ENCODE results near the gene OPA1.

The OPA1 gene

DNA sequence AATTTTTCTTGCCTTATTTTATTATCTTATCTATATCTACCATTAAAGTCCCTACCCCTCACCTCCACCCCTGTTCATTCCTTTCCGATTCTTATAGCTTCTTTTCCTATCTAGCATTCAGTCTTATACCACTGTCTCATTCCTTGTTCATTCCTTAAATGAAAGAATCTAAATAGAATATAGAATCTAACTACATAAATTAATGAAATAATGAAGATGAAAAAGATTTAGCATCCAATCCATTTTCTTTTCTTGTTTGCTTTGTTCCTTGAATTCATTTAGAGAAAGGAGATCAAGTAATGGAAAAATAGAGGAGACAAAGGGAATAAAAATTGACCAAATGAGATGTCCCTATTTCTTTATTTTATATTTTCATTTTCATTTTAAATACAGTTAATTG is 67.2 kb downstream of the OPA1 start:
- DNase-seq: no peak
- Histone ChIP-seq H4K20me1 (ENCODE audit: insufficient read depth, low read length) (no peaks in the 10 kb centered on the region), H3F3A (ENCODE audit: insufficient read depth, low read length) (no peaks in the 10 kb centered on the region), H2AFZ (ENCODE audit: low read length) (no peak overlapping the region), H3K4me1 (ENCODE audit: low read length) (no peaks in the 10 kb centered on the region), H3K9me3 (replicated peaks; ENCODE audit: insufficient read depth, low read length) (no peaks in the 10 kb centered on the region), H3K9me2 (replicated peaks; ENCODE audit: insufficient read depth, low read length) (no peaks in the 10 kb centered on the region), H3K27ac (ENCODE audit: low read length) (no peak overlapping the region), H3K27me3 (replicated peaks; ENCODE audit: insufficient read depth, low read length) (no peaks in the 10 kb centered on the region), H3K36me3 (replicated peaks; ENCODE audit: insufficient read depth, low read length) (peaks cover 12% of the 10 kb centered on the region; the same call in 1 of the 2 replicates), H3K4me2 (ENCODE audit: low read depth, low read length) (no peak overlapping the region), H3K4me3 (ENCODE audit: low read length) (no peak overlapping the region), H3K9ac (ENCODE audit: low read length) (no peak overlapping the region), H3K79me2 (ENCODE audit: low read length) (no peaks in the 10 kb centered on the region)
- TF ChIP-seq, protein P1, sequence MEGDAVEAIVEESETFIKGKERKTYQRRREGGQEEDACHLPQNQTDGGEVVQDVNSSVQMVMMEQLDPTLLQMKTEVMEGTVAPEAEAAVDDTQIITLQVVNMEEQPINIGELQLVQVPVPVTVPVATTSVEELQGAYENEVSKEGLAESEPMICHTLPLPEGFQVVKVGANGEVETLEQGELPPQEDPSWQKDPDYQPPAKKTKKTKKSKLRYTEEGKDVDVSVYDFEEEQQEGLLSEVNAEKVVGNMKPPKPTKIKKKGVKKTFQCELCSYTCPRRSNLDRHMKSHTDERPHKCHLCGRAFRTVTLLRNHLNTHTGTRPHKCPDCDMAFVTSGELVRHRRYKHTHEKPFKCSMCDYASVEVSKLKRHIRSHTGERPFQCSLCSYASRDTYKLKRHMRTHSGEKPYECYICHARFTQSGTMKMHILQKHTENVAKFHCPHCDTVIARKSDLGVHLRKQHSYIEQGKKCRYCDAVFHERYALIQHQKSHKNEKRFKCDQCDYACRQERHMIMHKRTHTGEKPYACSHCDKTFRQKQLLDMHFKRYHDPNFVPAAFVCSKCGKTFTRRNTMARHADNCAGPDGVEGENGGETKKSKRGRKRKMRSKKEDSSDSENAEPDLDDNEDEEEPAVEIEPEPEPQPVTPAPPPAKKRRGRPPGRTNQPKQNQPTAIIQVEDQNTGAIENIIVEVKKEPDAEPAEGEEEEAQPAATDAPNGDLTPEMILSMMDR (IDR thresholded peaks at IDR 0.05; ENCODE audit: low read length): no peak
- no peak for TF ChIP-seq EZH2phosphoT487 (IDR thresholded peaks at IDR 0.05; ENCODE audit: low read length)
- no peak for TF ChIP-seq EZH2 (optimal IDR thresholded peaks at IDR 0.05; ENCODE audit: low read depth, low read length)

DNA sequence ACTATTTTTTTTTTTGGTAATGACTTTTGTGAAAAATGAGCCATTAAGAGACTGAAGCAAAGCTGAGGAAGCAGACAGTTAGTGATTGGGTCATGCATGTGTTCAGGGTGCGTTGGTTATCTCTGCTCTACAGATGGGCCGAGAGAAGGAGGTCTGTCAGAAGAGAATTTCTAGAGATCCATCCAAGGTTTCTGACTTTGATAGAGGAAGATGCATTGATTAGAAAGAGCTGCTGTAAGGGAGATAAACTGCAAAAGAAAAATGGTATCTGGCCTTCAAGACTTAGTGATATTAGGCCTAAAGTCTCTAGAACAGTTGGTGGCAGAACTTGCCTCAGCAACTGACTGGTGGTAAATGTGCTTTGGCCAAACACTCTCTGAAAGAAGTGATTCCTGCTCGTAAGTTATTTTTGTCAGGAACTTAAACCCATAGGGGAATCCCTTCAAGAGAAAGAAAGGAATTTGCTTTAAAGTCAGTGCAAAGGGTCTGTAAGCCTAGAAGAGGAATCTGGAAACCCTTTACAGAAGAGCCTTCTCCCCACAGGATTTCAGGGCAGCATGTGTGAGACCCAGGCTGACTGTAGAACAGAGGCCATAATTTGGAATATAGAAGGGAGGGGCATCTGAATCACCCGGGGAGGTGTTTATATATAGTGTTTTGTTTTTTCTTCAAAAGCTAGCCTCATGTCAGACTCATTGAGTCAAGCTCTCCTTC is 67.8 kb downstream of the OPA1 start:
- H3K36me3 ChIP-seq (replicated peaks; ENCODE audit: insufficient read depth, low read length): peaks cover 16% of the 10 kb centered on the region; the same call in 1 of the 2 replicates
- H3K4me2 ChIP-seq (ENCODE audit: low read depth, low read length): no peak overlapping the region
- H2AFZ ChIP-seq (ENCODE audit: low read length): no peak overlapping the region
- no peaks in the 10 kb centered on the region for H4K20me1 ChIP-seq (ENCODE audit: insufficient read depth, low read length)
- no peaks in the 10 kb centered on the region for H3F3A ChIP-seq (ENCODE audit: insufficient read depth, low read length)
- H3K27me3 ChIP-seq (replicated peaks; ENCODE audit: insufficient read depth, low read length): no peaks in the 10 kb centered on the region
- DNase-seq: no peak
- no peak overlapping the region for H3K4me3 ChIP-seq (ENCODE audit: low read length)
- H3K79me2 ChIP-seq (ENCODE audit: low read length): no peaks in the 10 kb centered on the region
- TF ChIP-seq, protein P1 (IDR thresholded peaks at IDR 0.05; ENCODE audit: low read length): no peak
- TF ChIP-seq EZH2 (optimal IDR thresholded peaks at IDR 0.05; ENCODE audit: low read depth, low read length) (no peak), EZH2phosphoT487 (IDR thresholded peaks at IDR 0.05; ENCODE audit: low read length) (no peak)
- no peak overlapping the region for H3K27ac ChIP-seq (ENCODE audit: low read length)
- H3K9me3 ChIP-seq (replicated peaks; ENCODE audit: insufficient read depth, low read length): no peaks in the 10 kb centered on the region
- no peaks in the 10 kb centered on the region for H3K4me1 ChIP-seq (ENCODE audit: low read length)
- H3K9ac ChIP-seq (ENCODE audit: low read length): no peak overlapping the region
- no peaks in the 10 kb centered on the region for H3K9me2 ChIP-seq (replicated peaks; ENCODE audit: insufficient read depth, low read length)

DNA sequence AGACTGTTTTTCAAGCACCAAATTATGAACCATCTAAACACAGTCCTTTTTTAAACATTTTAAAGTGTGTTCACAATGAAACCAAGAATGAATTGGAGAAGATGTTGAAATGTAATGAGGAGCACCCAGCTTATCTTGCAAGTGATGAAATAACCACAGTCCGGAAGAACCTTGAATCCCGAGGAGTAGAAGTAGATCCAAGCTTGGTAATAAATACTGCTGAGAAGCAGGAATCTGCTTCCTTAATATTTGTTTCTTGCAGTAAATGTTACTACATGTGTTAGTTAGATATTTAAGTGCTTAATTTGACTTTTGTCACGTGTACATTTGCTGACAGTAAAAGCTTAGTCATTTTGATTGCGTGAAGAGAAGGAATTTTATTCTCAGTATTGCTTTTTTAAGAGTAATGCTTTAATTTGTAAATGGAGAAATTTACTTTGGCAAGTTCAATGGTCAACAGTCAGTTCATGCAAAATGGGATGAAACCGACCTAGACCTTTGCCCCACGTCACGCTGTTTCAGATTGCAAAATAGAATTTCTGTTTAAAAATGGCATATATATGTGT is 69.8 kb downstream of the OPA1 start:
- Histone ChIP-seq H2AFZ (ENCODE audit: low read length) (no peak overlapping the region), H3K4me1 (ENCODE audit: low read length) (no peaks in the 10 kb centered on the region), H3K27me3 (replicated peaks; ENCODE audit: insufficient read depth, low read length) (no peaks in the 10 kb centered on the region), H4K20me1 (ENCODE audit: insufficient read depth, low read length) (no peaks in the 10 kb centered on the region), H3K9me2 (replicated peaks; ENCODE audit: insufficient read depth, low read length) (no peaks in the 10 kb centered on the region), H3F3A (ENCODE audit: insufficient read depth, low read length) (no peaks in the 10 kb centered on the region), H3K9me3 (replicated peaks; ENCODE audit: insufficient read depth, low read length) (no peaks in the 10 kb centered on the region), H3K4me3 (ENCODE audit: low read length) (no peak overlapping the region), H3K9ac (ENCODE audit: low read length) (no peak overlapping the region), H3K4me2 (ENCODE audit: low read depth, low read length) (no peak overlapping the region), H3K36me3 (replicated peaks; ENCODE audit: insufficient read depth, low read length) (peaks cover 15% of the 10 kb centered on the region; the same call in 1 of the 2 replicates), H3K27ac (ENCODE audit: low read length) (no peak overlapping the region), H3K79me2 (ENCODE audit: low read length) (no peaks in the 10 kb centered on the region)
- TF ChIP-seq EZH2 (optimal IDR thresholded peaks at IDR 0.05; ENCODE audit: low read depth, low read length) (no peak), EZH2phosphoT487 (IDR thresholded peaks at IDR 0.05; ENCODE audit: low read length) (no peak)
- TF ChIP-seq, protein P1 (IDR thresholded peaks at IDR 0.05; ENCODE audit: low read length): no peak
- DNase-seq: no peak
